ENCODE data around the gene ZSWIM6.

Gene ZSWIM6

DNA sequence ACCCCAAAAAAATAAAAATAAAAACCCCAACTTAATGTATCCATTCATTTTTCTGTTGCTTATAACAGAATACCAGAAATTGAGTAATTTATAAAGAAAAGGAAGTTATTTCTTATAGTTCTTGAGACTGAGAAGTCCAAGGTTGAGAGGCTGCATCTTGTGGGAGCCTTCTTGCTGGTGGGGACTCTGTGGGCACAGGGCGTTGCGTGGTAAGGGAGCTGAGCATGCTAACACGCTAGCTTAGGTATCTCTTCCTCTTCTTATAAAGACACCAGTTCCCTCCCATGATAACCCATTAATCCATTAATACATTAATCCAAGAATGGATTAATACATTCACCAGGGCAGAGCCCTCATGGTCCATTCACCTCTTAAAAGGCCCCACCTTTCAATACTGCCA, 150.9 kb downstream of the ZSWIM6 start:
- no peak for DNase-seq (ENCODE audit: low read depth)

DNA sequence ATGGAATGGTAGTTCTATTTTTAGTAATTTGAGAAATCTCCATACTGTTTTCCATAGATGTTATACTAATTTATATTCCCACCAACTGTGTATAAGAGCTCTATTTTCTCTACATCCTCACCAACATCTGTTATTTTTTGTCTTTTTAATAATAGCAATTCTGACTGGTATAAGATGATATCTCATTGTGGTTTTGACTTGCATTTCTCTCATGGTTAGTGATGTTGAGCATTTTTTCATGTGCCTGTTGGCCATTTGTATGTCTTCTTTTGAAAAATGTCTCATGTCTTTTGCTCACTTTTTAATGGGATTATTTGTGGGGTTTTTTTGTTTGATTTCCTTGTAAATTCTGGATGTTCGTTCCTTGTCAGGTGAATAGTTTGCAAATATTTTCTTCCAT, 154.4 kb downstream of the ZSWIM6 start:
- DNase-seq (ENCODE audit: low read depth) = no peak

DNA sequence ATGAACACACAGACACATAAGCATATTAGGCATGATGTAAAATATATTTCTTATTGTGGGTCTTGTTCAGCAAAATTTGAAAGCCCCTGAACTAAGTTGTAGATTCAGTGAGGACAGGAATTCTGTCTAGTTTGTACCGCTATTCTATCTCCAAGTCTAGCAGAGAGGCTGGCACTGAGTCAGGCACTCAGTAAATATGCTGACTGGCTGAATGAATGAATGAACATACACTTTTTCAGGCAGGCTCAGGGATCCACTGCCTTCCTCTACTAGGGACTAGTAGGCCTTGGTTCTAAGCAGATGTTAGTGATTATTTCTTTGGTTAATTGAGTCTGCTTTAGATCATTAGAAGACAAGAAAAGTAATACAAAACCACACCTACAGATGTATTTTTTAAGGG, 157.5 kb downstream of the ZSWIM6 start:
- no peak for DNase-seq (ENCODE audit: low read depth)

DNA sequence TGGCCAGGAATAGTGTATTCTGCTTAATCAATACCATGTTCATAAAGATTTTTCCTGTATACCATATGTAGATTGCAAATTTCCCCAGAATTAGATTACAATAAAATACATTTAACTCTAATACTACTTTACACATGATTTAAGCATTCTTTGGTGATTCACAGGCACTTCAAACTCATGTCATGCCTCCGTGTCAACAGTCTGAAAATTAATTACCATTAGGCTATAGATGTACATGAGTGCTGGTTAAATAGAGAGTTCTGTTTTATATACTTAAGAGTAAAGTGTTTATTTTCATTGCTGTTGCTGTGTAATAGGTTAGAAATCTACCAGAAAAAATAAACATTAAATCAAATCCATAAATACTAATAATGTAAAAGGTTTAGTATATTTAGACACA, 159.8 kb downstream of the ZSWIM6 start:
- DNase-seq (ENCODE audit: low read depth) = no peak

DNA sequence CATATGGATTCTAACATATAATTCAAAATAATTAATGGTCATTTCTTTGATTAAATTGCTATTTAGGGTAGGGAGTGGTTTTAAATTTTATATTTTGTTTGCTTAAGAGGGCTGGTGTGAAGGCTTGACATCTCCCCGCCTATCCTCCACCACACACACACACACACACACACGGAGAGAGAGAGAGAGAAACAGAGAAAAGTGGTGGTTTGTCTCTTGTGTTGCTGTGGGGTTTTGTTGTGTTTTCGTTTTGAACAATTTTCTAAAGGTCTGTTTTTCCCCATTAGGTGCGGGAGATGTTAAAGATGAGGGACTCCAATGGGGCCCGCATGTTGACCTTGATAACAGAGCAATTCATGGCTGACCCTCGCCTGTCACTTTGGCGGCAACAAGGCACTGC, 161.9 kb downstream of the ZSWIM6 start:
- no peak for DNase-seq (ENCODE audit: low read depth)

DNA sequence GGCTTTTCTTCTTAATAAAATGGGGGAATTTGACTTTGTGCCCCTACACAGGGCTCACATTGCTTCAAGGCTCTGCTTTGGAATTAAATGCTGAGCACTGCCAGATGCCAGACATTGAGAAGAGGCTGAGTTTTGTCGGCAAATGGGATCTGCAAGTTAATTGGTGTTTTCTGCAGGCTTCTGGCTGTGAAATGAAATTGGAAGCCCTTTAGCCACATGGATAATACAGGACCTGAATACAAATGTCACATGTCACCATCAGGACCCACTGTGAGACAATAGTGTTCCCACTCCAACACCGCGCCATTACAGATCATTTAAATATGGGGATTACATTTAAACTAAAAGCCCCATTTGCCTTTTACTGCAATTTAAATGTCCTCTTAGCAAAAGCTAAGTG, 164.4 kb downstream of the ZSWIM6 start:
- DNase-seq (ENCODE audit: low read depth) = no peak

DNA sequence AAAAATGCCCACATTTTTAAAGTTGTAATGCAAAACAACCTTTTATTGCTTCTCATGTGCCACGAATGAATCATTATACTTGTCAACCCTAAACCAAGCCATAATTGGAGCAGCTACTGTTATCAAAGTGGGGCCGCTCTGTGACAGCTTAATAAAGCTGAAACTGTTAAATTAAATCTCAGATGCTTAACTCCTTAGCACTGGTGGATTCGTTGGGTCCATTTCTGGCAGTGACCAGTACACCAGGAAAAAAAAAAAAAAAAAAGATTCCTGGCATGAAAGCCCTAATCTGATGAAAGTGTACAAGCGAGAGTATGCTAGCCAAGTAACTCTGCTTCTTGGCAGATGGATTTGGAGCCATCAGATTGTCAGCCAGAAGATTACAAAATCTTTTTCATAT, 164.8 kb downstream of the ZSWIM6 start:
- no peak for DNase-seq (ENCODE audit: low read depth)

DNA sequence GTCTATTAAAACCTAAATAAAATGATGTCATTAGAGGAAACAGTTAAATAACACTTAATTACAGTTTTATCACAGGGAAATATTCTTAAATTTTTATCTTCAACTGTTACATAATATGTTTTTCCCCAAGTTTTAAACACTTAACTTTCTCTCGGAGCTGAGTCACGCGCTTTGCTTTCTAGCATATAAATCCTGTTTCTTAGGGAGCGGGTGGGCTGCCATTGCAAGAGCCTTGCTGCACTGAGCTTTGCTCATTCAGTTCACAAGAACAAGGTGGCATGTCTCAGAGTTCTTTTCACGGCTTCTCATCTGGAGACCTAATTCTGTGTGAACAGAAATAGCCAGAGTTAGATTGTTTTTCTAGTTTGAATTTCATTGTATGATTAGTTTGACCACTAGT, 166.1 kb downstream of the ZSWIM6 start:
- no peak for DNase-seq (ENCODE audit: low read depth)

DNA sequence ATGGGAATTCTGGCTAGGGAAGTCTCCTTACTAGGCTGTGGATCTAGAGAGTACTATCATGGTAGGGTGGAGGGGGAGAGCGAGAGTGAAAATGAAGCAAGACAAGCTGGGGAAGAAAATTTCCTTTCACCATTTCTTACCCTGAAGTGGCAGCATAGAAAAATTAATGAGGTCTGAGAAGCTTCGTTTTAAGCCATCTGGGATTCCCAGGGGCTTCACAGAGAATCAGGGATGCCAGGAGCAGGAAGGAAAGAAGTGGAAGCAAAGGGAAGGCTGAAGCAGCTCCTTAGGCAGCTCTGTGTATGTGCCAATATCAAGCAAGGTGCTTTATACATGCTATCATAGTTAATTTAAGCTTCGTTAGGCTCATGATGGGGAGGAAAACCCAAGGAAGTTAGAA, 169.9 kb downstream of the ZSWIM6 start:
- DNase-seq (ENCODE audit: low read depth) = no peak

DNA sequence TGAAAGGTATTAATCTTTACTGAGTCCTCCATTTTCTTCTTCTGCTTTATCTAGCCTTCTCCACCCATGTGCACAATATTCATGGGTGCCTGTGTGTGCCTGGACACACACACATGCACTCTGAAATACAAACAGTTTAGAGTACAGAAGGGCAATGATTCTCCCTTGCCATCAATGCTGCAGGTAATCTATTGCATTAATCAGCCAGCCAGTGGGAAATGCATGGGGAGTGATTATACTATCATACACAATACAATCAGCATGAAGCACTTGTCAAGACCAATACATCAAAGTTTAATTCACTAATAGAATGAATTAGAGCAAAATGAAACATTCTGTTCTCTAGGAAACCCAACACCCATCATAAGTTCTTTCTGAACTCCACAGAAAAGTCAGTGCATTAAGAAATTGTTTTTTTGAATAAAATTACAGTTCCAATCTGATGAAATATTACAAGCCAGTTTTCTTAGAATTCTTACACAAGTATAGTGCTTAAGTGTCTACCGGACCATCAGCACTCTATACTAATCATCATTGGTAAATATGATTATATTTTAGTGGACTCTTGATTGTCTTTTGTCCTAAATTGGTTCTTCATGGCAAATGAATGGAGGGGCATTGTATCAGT, 172.2 kb downstream of the ZSWIM6 start:
- no peak for DNase-seq (ENCODE audit: low read depth)

DNA sequence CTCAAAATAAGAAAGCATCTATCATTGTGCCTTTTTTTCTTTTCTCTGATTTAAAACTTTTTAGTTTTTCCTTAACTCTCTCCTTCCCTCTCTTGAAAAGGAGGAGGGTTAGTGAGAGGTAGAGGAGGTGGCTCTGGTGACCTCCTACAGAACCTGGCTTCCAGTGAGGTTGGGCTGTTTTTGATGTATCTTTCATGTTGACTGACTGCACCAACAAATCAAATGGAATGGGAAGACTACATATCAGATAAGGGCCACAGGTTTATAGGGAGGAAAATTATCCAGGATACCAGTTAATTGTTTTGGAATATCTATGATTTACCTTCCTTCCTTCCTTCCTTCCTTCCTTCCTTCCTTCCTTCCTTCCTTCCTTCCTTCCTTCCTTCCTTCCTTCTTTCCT, 173.2 kb downstream of the ZSWIM6 start:
- DNase-seq (ENCODE audit: low read depth) = no peak

DNA sequence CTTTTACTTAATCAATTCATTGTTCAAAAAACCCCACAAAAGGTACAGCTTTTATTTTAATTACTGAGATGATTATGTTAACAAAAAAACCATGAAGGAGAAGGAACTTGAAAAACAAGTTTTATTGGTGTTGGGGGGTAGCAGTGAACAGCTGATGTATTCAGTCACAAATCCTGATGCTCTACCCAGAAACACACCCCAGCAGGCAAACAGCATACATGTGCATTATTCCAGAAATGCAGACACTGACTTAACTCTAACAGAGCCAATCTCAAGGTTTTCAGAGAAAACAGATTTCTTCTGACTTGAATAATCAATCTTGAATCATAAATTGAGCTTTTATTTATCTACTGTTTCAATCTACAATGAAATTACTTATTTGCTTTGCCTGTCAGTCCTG, 175.2 kb downstream of the ZSWIM6 start:
- DNase-seq (ENCODE audit: low read depth) = no peak

DNA sequence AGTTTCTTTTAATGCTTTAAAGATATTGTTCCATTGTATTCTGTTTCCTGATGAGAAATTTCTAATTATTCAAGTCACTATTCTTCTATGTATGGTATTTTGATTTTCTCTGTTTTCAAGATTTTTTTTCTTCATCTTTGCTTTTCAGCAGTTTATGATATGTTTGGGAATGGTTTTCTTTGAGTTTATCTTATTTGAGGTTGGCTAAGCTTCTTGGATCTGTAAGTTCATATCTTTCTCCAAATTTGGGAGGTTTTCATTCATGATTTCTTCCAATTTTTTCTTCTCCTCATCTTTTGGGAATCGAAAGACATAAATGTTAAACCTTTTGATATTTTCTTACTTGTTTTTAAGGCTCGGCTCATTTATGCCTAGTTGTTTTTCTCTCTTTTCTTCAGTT, 184.9 kb downstream of the ZSWIM6 start:
- DNase-seq (ENCODE audit: low read depth) = no peak

DNA sequence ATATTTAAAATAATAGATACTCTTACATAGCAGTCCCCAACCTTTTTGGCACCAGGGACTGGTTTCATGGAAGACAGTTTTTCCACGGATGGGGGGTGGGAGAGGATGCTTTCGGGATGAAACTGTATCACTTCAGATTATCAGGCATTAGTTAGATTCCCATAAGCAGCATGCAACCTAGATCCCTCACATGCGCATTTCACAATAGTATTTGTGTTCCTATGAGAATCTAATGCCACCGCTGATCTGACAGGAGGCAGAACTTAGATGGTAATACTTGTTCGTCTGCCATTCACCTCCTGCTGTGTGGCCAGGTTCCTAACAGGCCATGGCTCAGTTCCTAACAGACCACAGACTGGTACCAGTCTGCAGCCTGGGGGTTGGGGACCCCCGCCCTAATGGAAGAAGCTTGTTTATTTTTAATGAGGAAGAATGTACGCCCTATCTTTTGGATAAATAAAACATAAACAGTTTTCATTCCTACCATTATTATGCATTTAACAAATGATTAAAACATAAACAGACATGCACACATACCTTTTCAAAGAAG, 187.7 kb downstream of the ZSWIM6 start:
- DNase-seq (ENCODE audit: low read depth) = no peak

DNA sequence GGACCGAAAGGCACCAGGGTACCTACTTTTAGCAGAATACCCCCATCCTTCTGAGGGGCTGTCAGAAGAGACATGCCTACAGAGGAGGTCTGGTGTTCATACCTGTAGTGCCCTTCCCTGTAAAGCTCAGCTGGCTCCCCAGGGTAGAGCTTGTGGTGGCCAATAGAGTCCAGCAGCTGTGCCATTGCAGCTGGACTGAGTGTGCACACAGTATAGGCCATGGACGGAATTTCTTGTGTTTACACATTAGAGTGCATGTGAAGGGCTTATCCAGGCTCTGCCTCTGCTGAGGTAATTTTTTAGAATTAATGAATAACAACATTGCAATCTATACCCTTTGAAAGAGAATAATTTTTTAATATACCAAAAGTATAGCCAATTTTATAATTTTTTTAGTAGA, 191.0 kb downstream of the ZSWIM6 start:
- DNase-seq (ENCODE audit: low read depth) = no peak

DNA sequence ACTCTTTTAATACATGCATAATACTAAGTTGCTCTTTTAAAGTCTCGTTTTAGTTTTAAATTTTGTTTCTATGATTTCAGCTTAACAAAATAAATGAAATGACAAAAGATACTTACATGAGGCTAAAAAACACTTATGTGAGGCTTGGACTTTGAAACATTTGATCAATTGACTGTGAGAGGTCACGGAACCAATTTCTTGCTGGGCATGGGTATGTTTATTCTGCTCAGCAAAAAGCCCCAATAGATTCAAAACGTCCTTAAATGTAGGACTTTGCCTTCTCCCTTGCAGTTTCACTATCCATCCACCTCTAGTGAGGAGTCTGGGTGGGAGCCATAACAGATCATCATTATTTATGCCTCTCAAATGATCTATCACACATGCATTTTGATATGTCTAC, 191.9 kb downstream of the ZSWIM6 start:
- no peak for DNase-seq (ENCODE audit: low read depth)

DNA sequence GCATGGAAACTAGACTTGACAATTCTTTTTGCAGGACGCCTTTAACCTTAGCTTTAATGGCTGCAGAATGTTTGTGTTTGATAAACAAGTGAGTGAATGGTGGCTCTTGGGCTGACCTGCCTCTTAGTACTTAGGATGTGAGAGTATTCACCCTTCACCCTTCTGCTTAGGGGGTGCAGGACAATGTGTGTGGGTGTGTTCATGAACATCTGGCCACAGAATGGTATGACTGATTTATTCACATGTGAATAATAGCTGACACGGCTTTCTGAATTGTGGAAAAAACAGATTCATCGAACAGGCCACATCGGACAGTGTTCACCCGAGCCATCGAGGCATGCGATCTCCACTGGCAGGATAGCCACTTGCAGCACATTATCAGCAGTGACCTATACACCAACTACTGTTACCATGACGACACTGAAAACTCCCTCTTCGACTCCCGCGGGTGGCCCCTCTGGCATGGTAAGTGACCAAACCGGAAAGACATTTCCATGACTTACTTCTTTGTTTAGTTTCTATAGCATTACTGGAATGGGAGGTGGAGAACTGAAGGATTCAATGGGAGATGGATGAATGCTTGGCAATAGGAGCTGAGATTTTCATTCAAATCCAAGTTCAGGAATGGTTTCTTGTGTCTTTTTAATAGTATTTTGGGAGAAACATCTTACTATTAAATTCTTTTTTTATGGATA, 193.6 kb downstream of the ZSWIM6 start:
- no peak for DNase-seq (ENCODE audit: low read depth)

DNA sequence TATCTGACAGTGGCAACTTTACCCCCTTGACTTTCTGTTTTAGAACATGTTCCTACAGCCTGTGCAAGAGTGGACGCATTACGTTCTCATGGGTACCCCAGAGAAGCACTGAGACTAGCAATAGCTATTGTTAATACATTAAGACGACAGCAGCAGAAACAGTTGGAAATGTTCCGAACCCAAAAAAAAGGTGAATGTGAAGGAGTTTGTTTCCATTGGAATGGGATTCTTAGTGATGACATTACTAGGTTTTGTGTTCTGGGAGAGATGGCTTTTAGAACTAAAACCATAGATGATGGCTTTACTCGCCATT, 194.1 kb downstream of the ZSWIM6 start:
- no peak for DNase-seq (ENCODE audit: low read depth)

DNA sequence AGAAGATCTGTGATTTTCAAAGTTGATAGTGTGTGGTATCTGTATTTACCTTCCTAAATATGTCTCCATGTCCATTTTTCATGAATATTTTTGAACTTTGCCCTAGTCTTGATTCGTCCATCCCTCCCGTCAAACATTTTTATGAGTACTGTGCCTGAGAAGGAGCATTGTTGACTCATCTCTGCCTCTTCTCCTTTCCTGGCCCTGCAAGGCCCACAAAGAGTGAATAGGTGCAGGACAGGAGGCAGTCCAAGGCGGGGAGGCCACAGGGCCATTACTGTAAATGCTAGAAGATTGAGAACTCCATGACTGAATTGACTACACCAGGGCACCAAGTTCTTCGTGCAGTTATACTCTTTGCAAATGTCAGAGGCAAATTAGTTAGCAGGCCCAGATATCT, 200.9 kb downstream of the ZSWIM6 start:
- DNase-seq (ENCODE audit: low read depth) = no peak

DNA sequence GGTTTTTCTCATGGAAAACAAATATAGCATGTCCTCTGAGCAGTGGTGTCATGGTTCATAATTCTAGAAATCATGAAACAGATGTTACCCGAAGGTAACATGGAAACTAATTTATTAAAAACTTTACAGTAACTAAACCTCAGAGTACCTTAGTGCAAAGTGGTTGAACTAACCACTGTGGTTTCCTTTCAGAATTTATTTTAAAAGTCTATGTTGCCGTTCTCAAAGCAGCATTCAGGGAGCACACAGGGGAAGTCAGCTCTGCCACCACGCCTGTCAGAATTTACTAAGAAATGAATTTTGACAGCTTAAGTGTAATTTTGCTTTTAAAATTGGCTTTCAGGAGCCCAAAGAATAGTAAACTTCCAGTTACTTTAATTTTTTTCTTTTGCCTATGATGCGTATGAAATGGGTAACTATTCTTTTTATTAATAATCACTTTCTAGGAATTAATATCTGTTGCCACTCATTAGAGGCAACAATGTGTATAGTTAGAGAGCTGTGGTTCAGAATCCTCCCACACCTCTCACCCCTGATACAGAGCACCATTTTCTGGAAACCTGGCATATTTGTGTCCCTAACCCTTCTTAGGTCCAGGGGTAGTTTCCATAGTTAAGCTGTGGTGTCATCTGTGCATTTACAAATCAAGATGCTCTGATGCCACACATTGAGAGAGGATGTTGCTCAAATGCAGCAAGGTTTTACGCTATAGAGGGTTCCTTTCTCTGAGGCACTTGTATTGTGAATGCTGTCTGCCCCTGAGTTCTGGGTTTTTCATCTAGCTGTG, 202.6 kb downstream of the ZSWIM6 start:
- DNase-seq (ENCODE audit: low read depth) = no peak

DNA sequence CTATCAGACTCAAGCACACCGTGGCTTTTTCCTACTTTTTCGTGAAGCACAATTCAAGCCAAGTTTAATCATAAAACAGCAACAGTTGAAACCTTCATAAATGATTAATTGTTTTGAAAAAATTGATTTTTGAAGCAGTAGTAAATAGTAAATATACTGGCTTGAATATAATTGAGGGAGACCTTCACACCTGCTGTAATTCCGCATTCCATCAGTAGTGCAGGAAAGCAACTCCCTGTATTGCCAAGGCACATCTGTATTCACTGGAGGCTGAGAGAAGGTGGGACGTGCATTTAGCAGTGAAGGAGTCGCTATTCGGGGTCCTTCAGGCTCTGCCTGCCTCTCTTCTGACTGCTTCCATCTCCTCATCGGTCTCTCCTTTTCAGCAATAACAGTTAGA, 203.8 kb downstream of the ZSWIM6 start:
- DNase-seq (ENCODE audit: low read depth) = no peak

DNA sequence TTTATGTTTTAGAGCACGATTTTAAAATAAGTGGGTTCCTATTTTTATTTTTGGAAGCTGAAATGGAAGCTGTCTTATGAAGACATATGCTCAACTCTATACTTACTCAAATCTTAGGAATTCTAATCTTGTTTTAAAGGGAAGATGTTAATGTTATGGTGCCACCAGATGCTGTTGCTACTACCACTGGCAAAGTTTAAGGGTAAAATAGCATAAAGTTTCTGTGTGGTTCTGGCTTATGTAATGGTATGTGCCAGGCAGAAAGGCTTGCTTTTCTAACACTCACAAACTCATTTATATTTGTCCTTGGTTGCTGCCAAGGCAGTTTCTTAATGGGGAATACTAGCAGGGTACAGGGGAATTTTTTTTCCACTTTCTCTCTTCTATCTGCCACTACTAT, 204.9 kb downstream of the ZSWIM6 start:
- no peak for DNase-seq (ENCODE audit: low read depth)

DNA sequence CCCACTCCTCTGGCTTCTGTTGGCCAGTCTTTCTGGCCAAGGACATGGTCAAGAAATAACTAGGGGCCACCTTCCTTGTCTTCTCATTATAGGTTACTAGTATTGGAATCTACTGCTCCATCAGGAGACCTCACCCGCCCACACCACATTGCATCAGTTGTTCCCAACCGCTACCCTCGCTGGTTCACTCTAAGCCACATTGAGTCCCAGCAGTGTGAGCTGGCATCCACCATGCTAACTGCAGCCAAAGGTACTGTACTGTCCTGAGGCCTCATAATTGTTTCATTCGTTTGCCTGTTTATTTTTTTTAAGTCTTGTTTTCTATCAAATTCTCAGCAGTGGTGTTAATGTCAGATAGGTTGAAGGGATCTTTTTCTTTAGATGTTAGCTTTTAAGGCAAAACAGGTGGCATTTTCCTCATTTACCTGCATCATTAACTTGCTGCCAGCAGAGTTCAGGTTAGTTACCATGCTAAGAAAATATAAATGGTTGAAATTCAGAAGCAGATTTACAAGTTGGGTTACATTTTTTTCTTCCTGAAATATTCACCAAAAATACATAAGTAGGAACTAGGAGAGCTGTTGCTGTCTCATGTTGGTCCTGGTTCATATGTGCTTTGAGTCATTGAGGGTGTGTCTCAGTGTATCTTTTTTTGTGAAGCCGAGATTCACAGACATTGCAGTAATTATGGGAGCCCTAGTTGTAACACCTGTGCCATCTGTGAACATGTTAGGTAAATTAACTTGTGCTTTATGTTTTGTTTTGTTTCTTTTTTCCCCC, 206.9 kb downstream of the ZSWIM6 start:
- no peak for DNase-seq (ENCODE audit: low read depth)

Data from T-helper 22 cell (primary cell).